Smooth muscle cell (in vitro differentiated cells): ENCODE data around the gene TLCD3A. TPM values are rescaled to one million over a fixed set of nuclear protein-coding genes. Genes with fewer than 3 reads are reported as not detected.
A peak's percentile ranks its signal among the peaks of the same experiment; 100 is the strongest.

Experiments
- DNase-seq: peaks from one replicate; lab custom pipeline; 2025; ENCODE audit not compliant: unreplicated experiment; lab: John Stamatoyannopoulos, UW
- H2AFZ ChIP-seq: fragments of 200-600 bp; sonication (generic); 2 replicates; pipeline ENCODE4 v1.6.0; 2016; ENCODE audit warnings: antibody characterized with exemption, low read depth, mild to moderate bottlenecking
- H3F3A ChIP-seq: fragments of 200-600 bp; sonication (generic); 2 replicates; pipeline ENCODE4 v1.6.0; 2017; ENCODE audit warnings: antibody characterized with exemption, low read depth
- H3K27ac ChIP-seq: fragments of 200-600 bp; sonication (generic); 2 replicates; pipeline ENCODE4 v1.5.1; 2016; ENCODE audit warnings: low read depth, mild to moderate bottlenecking
- H3K27me3 ChIP-seq: fragments of 200-600 bp; sonication (generic); 2 replicates; pipeline ENCODE4 v1.6.1; 2016; ENCODE audit warnings: low read depth, mild to moderate bottlenecking
- H3K36me3 ChIP-seq: fragments of 200-600 bp; sonication (generic); 2 replicates; pipeline ENCODE4 v1.5.1; 2016; ENCODE audit warnings: low read depth
- H3K4me1 ChIP-seq: fragments of 200-600 bp; sonication (generic); 2 replicates; pipeline ENCODE4 v1.5.1; 2016; ENCODE audit warnings: low read depth
- H3K4me2 ChIP-seq: fragments of 200-600 bp; sonication (generic); 2 replicates; pipeline ENCODE4 v1.6.0; 2016; ENCODE audit warnings: mild to moderate bottlenecking
- H3K4me3 ChIP-seq: fragments of 200-600 bp; sonication (generic); 2 replicates; pipeline ENCODE4 v1.5.1; 2016; ENCODE audit warnings: mild to moderate bottlenecking
- H3K79me2 ChIP-seq: fragments of 200-600 bp; sonication (generic); 2 replicates; pipeline ENCODE4 v1.6.0; 2016; ENCODE audit warnings: low read depth, mild to moderate bottlenecking
- H3K9ac ChIP-seq: fragments of 200-600 bp; sonication (generic); 2 replicates; pipeline ENCODE4 v1.6.0; 2016; ENCODE audit warnings: low read depth
- H3K9me3 ChIP-seq: fragments of 200-600 bp; sonication (generic); replicated peaks from 2 replicates; pipeline ENCODE4 v1.5.1; 2016; ENCODE audit warnings: low read depth
- H4K20me1 ChIP-seq: fragments of 200-600 bp; sonication (generic); 2 replicates; pipeline ENCODE4 v1.6.0; 2016; ENCODE audit warnings: low read depth
- WGBS: methylation state at CpG from one replicate; pipeline ENCODE4 v1.1.7; 2016; ENCODE audit warnings: low lambda C conversion rate; 5-methylcytosine and 5-hydroxymethylcytosine counted together
- polyA plus RNA-seq: library from polyadenylated mRNA; unstranded; fragments of >200 nt; fragmentation: Nextera tagmentation; extraction: Ambion mirVana; gene quantifications from 2 replicates; pipeline ENCODE4 v1.2.1, GENCODE V29; 2016
- total RNA-seq: library from RNA; depleted of rRNA; stranded (reverse); fragments of >200 nt; gene quantifications from 2 replicates; pipeline ENCODE4 v1.2.3, GENCODE V29; 2014
- TF ChIP-seq, protein P1 (sequence below): fragments of 200-600 bp; sonication (generic); IDR thresholded peaks from 2 replicates; pipeline ENCODE4 v1.5.1; 2017; ENCODE audit warnings: borderline replicate concordance, mild to moderate bottlenecking, antibody characterized with exemption; ENCODE audit not compliant: insufficient read depth, poor library complexity, severe bottlenecking

The TLCD3A gene
- total and polyA plus RNA-seq, 2 experiments from 2014 or later = 21.9 to 23.0 TPM

GRCh38 chr17:704111-704864 is 28.1 kb upstream of the TLCD3A start:
- H3K27ac ChIP-seq = peak overlapping the region; percentile 41
- no peak overlapping the region for H2AFZ ChIP-seq
- no peaks in the 10 kb centered on the region for H3K4me1 ChIP-seq
- DNase-seq = no peak
- WGBS = 77% methylated on average over 4 of the region's 4 CpGs
- H3F3A ChIP-seq = peaks cover 5% of the 10 kb centered on the region
- H3K36me3 ChIP-seq = no peaks in the 10 kb centered on the region
- no peak overlapping the region for H3K9ac ChIP-seq
- peaks cover 33% of the 10 kb centered on the region for H4K20me1 ChIP-seq
- H3K9me3 ChIP-seq = no peaks in the 10 kb centered on the region
- H3K27me3 ChIP-seq = no peaks in the 10 kb centered on the region
- peaks cover 48% of the 10 kb centered on the region for H3K79me2 ChIP-seq
- no peak overlapping the region for H3K4me3 ChIP-seq
- TF ChIP-seq, protein P1, sequence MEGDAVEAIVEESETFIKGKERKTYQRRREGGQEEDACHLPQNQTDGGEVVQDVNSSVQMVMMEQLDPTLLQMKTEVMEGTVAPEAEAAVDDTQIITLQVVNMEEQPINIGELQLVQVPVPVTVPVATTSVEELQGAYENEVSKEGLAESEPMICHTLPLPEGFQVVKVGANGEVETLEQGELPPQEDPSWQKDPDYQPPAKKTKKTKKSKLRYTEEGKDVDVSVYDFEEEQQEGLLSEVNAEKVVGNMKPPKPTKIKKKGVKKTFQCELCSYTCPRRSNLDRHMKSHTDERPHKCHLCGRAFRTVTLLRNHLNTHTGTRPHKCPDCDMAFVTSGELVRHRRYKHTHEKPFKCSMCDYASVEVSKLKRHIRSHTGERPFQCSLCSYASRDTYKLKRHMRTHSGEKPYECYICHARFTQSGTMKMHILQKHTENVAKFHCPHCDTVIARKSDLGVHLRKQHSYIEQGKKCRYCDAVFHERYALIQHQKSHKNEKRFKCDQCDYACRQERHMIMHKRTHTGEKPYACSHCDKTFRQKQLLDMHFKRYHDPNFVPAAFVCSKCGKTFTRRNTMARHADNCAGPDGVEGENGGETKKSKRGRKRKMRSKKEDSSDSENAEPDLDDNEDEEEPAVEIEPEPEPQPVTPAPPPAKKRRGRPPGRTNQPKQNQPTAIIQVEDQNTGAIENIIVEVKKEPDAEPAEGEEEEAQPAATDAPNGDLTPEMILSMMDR = no peak
- no peak overlapping the region for H3K4me2 ChIP-seq

DNA sequence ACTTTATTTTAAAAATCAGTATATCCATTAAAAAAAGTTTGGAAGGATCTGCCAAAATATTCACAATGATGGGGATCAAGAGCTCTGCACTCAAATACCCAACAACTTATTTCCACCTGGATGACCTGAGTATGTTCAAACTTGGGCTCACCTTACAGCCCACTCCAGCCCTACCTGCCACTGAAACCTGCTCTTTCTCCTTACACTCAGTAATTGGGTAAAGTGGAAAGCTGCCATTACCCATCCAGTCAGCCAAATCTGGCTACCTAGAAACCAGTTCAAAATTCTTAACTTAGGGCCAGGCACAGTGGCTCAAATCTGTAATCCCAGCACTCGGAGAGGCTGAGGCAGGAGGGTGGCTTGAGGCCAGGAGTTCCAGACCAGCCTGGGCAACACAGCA is 27.4 kb upstream of the TLCD3A start:
- Histone ChIP-seq H2AFZ (no peak overlapping the region), H4K20me1 (peaks cover 32% of the 10 kb centered on the region), H3K4me1 (no peaks in the 10 kb centered on the region), H3K27ac (peak overlapping the region; percentile 41), H3K4me2 (no peak overlapping the region), H3K4me3 (no peak overlapping the region), H3F3A (peaks cover 5% of the 10 kb centered on the region), H3K9ac (no peak overlapping the region), H3K27me3 (no peaks in the 10 kb centered on the region), H3K36me3 (no peaks in the 10 kb centered on the region), H3K9me3 (no peaks in the 10 kb centered on the region), H3K79me2 (peaks cover 54% of the 10 kb centered on the region)
- 93% methylated on average over 1 of the region's 1 CpG for WGBS
- TF ChIP-seq, protein P1 = no peak
- DNase-seq = no peak

- H3K4me2 ChIP-seq = no peak overlapping the region
- peaks cover 31% of the 10 kb centered on the region for H4K20me1 ChIP-seq
- no peaks in the 10 kb centered on the region for H3K9me3 ChIP-seq
- H3K36me3 ChIP-seq = no peaks in the 10 kb centered on the region
- peaks cover 2% of the 10 kb centered on the region for H3F3A ChIP-seq
- DNase-seq = no peak
- TF ChIP-seq, protein P1 = no peak
- H3K4me1 ChIP-seq = no peaks in the 10 kb centered on the region
- peaks cover 57% of the 10 kb centered on the region for H3K79me2 ChIP-seq
- no peaks in the 10 kb centered on the region for H3K27me3 ChIP-seq
- H3K4me3 ChIP-seq = no peak overlapping the region
- WGBS = 36% methylated on average over 6 of the region's 6 CpGs
- no peak overlapping the region for H2AFZ ChIP-seq
- H3K27ac ChIP-seq = no peak overlapping the region
- no peak overlapping the region for H3K9ac ChIP-seq
Observed at GRCh38 chr17:705863-706262, 26.5 kb upstream of the TLCD3A start.

GRCh38 chr17:708132-708531 is 24.3 kb upstream of the TLCD3A start:
- TF ChIP-seq, protein P1 = no peak
- no peaks in the 10 kb centered on the region for H3K27me3 ChIP-seq
- H3K4me1 ChIP-seq = peaks cover under 1% of the 10 kb centered on the region
- H3K4me3 ChIP-seq = no peak overlapping the region
- no peak overlapping the region for H3K27ac ChIP-seq
- peaks cover 79% of the 10 kb centered on the region for H3K79me2 ChIP-seq
- no peak for DNase-seq
- H3K36me3 ChIP-seq = no peaks in the 10 kb centered on the region
- whole genome bisulfite sequencing = 89% methylated on average over 5 of the region's 5 CpGs
- H3K9ac ChIP-seq = no peak overlapping the region
- H4K20me1 ChIP-seq = peaks cover 49% of the 10 kb centered on the region
- H3K9me3 ChIP-seq = no peaks in the 10 kb centered on the region
- no peak overlapping the region for H3K4me2 ChIP-seq
- no peak overlapping the region for H2AFZ ChIP-seq
- no peaks in the 10 kb centered on the region for H3F3A ChIP-seq
